DOHH2 (cell line): ENCODE measurements around the gene ALG12.

Experiments
- H3F3A ChIP-seq: fragments of 200-600 bp; sonication (generic), shearing (Covaris generic); 2 replicates; pipeline ENCODE4 v1.6.0; 2016; ENCODE audit warnings: antibody characterized with exemption, mild to moderate bottlenecking; ENCODE audit not compliant: control insufficient read depth, insufficient read depth
- H3K27ac ChIP-seq: fragments of 200-600 bp; sonication (generic); 2 replicates; pipeline ENCODE4 v1.5.1; 2014; ENCODE audit warnings: low read depth, mild to moderate bottlenecking, low read length, moderate library complexity
- H3K27me3 ChIP-seq: fragments of 200-600 bp; sonication (generic); 2 replicates; pipeline ENCODE4 v1.6.1; 2014; ENCODE audit warnings: mild to moderate bottlenecking, low read length, mixed read lengths; ENCODE audit not compliant: control insufficient read depth
- H3K36me3 ChIP-seq: fragments of 200-600 bp; sonication (generic); 2 replicates; pipeline ENCODE4 v1.6.1; 2014; ENCODE audit warnings: mild to moderate bottlenecking, low read length, moderate library complexity, mixed read lengths; ENCODE audit not compliant: control insufficient read depth
- H3K4me1 ChIP-seq: fragments of 200-600 bp; sonication (generic); 2 replicates; pipeline ENCODE4 v1.6.1; 2014; ENCODE audit warnings: mild to moderate bottlenecking, low read length, mixed read lengths; ENCODE audit not compliant: control insufficient read depth
- H3K4me2 ChIP-seq: fragments of 200-600 bp; sonication (generic); 2 replicates; pipeline ENCODE4 v1.6.0; 2014; ENCODE audit warnings: mild to moderate bottlenecking, low read length, moderate library complexity
- H3K4me3 ChIP-seq: fragments of 200-600 bp; sonication (generic); 2 replicates; pipeline ENCODE4 v1.5.1; 2014; ENCODE audit warnings: mild to moderate bottlenecking, low read length, mixed read lengths
- H3K79me2 ChIP-seq: fragments of 200-600 bp; sonication (generic); 2 replicates; pipeline ENCODE4 v1.6.1; 2014; ENCODE audit warnings: mild to moderate bottlenecking, low read length, mixed read lengths; ENCODE audit not compliant: control insufficient read depth
- H3K9me2 ChIP-seq: fragments of 200-600 bp; sonication (generic); replicated peaks from 2 replicates; pipeline ENCODE4 v1.6.1; 2014; ENCODE audit warnings: mild to moderate bottlenecking, low read length, mixed read lengths; ENCODE audit not compliant: control insufficient read depth
- H3K9me3 ChIP-seq: fragments of 200-600 bp; sonication (generic); 2 replicates; pipeline ENCODE4 v1.6.1; 2014; ENCODE audit warnings: antibody characterized with exemption, low read length, mixed read lengths; ENCODE audit not compliant: control insufficient read depth, insufficient read depth
- H4K20me1 ChIP-seq: fragments of 200-600 bp; sonication (generic); 2 replicates; pipeline ENCODE4 v1.6.0; 2014; ENCODE audit warnings: low read depth, mild to moderate bottlenecking, antibody characterized with exemption, low read length, moderate library complexity; ENCODE audit not compliant: control insufficient read depth, insufficient read depth
- EZH2phosphoT487 ChIP-seq: fragments of 200-600 bp; sonication (generic); IDR thresholded peaks from 2 replicates; pipeline ENCODE4 v1.6.1; 2017; ENCODE audit warnings: borderline replicate concordance, mild to moderate bottlenecking, antibody characterized with exemption, low read length, moderate library complexity, mixed read lengths
- TF ChIP-seq, protein P1 (sequence below): fragments of 200-600 bp; sonication (generic); IDR thresholded peaks from one replicate; pipeline ENCODE4 v1.5.1; 2014; ENCODE audit warnings: antibody characterized with exemption, mild to moderate bottlenecking, low read depth, low read length; ENCODE audit not compliant: poor library complexity, severe bottlenecking

ALG12 gene

DNA sequence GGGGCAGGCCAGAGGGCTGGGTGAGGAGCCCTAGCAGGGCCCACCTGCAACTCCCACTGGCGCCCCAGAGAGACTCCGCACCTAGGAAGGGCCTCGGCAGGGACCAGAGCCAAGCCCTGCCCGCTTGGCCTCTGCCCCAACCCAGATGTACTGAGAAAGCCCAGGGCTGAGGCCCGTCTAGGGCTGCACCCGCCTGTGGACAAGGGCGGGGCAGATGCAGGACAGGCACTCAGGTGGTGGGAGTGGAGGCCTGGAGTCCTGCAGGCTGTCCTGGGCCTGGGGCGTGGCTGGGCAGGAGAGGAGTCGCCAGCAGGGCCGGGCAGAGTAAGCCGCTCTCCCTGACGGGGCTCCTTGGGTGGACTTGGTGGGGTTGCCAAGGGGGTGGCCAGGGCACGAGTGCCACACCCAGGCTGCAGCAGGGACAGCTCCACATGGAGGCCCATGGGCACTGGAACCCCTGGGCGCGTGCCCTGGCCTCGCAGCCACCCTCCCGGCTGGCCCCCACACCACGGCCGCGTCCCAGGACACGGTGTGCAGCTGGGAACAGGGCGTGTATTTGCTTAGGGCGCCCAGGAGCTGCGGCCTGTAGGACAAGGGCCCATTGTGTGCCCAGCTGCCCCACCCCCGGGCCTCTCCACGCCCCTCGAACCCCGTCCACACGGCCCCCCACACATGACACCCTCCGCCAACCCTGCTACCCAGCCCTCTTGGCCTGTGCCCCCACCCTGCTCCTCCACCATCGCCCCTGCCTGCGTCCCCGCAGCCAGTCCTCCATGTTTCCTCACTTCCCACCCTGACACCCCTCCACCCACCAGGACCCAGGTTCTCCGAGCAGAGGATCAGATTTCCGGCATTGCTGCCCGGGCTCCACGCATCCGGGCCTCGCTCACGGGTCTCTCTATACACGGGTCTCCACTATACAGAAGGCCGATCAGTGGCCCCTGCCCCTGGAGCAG, 31.0 kb upstream of the ALG12 start:
- Histone ChIP-seq H3K4me1 (peaks cover 43% of the 10 kb centered on the region), H3F3A (peaks cover 11% of the 10 kb centered on the region), H3K27ac (no peak overlapping the region), H3K4me3 (no peak overlapping the region), H3K79me2 (no peaks in the 10 kb centered on the region), H4K20me1 (no peaks in the 10 kb centered on the region), H3K9me2 (no peaks in the 10 kb centered on the region), H3K36me3 (no peaks in the 10 kb centered on the region), H3K9me3 (no peaks in the 10 kb centered on the region), H3K4me2 (no peak overlapping the region), H3K27me3 (no peaks in the 10 kb centered on the region)
- no peak for TF ChIP-seq EZH2phosphoT487
- TF ChIP-seq, protein P1, sequence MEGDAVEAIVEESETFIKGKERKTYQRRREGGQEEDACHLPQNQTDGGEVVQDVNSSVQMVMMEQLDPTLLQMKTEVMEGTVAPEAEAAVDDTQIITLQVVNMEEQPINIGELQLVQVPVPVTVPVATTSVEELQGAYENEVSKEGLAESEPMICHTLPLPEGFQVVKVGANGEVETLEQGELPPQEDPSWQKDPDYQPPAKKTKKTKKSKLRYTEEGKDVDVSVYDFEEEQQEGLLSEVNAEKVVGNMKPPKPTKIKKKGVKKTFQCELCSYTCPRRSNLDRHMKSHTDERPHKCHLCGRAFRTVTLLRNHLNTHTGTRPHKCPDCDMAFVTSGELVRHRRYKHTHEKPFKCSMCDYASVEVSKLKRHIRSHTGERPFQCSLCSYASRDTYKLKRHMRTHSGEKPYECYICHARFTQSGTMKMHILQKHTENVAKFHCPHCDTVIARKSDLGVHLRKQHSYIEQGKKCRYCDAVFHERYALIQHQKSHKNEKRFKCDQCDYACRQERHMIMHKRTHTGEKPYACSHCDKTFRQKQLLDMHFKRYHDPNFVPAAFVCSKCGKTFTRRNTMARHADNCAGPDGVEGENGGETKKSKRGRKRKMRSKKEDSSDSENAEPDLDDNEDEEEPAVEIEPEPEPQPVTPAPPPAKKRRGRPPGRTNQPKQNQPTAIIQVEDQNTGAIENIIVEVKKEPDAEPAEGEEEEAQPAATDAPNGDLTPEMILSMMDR: no peak

DNA sequence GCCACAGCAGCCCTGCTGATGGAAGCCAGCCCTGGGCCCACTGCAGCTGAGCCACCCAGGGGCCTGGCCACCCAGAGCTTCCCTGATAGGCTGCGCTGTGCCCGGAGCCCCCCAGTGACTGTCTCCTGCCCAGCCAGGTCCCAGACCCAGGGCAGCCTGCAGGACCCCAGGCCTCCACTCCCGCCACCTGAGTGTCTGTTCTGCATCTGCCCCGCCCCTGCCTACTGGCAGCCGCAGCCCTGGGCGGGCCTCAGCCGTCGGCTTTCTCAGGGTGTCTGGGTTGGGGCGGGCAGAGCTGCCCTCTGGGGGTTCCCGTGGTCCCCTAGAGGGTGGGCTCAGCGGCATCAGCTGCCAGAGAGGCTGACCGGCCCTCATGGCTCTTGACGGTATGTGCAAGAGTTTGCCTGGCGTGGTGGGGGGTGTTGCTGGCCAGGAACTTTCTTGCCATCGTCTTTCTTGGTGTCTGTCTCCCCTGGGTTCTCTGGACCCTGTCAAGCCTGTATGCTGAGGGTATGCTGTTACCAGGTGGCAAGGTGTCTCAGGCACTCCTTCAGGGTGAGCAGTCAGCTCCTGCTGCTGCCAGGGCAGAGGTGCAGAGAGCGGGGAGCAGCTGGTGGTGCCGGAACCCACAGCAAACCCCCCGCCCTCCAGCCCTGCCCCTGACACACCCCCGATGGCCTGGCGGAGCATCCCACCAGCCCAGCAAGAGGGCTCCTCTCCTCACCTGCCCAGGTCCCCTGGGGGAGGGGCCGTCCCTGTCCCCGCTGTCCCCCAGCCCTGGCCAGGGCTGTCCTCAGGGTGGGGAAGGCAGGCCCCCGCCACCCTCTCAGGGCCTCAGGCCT, 30.1 kb upstream of the ALG12 start:
- no peak overlapping the region for H3K4me3 ChIP-seq
- H3K9me3 ChIP-seq: no peaks in the 10 kb centered on the region
- TF ChIP-seq EZH2phosphoT487: no peak
- TF ChIP-seq, protein P1: no peak
- peaks cover 43% of the 10 kb centered on the region for H3K4me1 ChIP-seq
- no peak overlapping the region for H3K4me2 ChIP-seq
- H3K27me3 ChIP-seq: no peaks in the 10 kb centered on the region
- H4K20me1 ChIP-seq: no peaks in the 10 kb centered on the region
- no peaks in the 10 kb centered on the region for H3K79me2 ChIP-seq
- H3F3A ChIP-seq: peaks cover 11% of the 10 kb centered on the region
- H3K9me2 ChIP-seq: no peaks in the 10 kb centered on the region
- no peaks in the 10 kb centered on the region for H3K36me3 ChIP-seq
- H3K27ac ChIP-seq: no peak overlapping the region

DNA sequence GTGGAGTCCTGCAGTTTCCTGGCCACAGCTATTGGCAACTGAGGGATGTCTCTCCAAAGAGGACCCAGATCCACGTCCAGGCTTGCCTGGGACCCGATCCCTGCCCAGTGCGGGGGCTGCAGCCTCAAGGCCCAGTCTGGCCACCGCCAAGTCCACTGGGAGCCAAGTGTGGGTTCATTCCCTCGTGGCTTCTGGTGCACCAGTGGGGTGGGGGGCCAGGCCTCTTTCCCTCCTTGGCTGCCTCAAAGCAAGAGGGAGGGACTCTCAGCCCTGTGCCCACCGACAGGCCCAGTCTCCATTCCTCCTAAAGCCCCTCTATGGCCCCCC, 29.0 kb upstream of the ALG12 start:
- Histone ChIP-seq H3F3A (peaks cover 11% of the 10 kb centered on the region), H3K79me2 (no peaks in the 10 kb centered on the region), H3K36me3 (no peaks in the 10 kb centered on the region), H3K4me3 (no peak overlapping the region), H3K27ac (no peak overlapping the region), H3K27me3 (no peaks in the 10 kb centered on the region), H3K4me2 (no peak overlapping the region), H3K9me3 (no peaks in the 10 kb centered on the region), H3K4me1 (peaks cover 43% of the 10 kb centered on the region), H3K9me2 (no peaks in the 10 kb centered on the region), H4K20me1 (no peaks in the 10 kb centered on the region)
- no peak for TF ChIP-seq EZH2phosphoT487
- TF ChIP-seq, protein P1: no peak
